Neural cell (in vitro differentiated cells): ENCODE data around the gene LIMCH1.

Experiments used
- EP300 ChIP-seq: fragments of 450-650 bp; conservative IDR thresholded peaks from 2 replicates; pipeline ENCODE4 v1.6.1; 2014; ENCODE audit warnings: antibody characterized with exemption, mild to moderate bottlenecking, moderate library complexity; ENCODE audit not compliant: poor library complexity, severe bottlenecking
- EZH2 ChIP-seq: fragments of 200-600, 300-800 bp; shearing (Covaris generic), sonication (generic); IDR thresholded peaks from 2 replicates; pipeline ENCODE4 v1.6.1; 2014; ENCODE audit warnings: antibody characterized with exemption, low read length, borderline replicate concordance, mild to moderate bottlenecking; ENCODE audit not compliant: insufficient read depth, poor library complexity, severe bottlenecking
- MXI1 ChIP-seq: fragments of 450-650 bp; conservative IDR thresholded peaks from 2 replicates; pipeline ENCODE4 v1.6.1; 2014; ENCODE audit warnings: antibody characterized with exemption, mild to moderate bottlenecking; ENCODE audit not compliant: poor library complexity, severe bottlenecking
- POLR2AphosphoS5 ChIP-seq: IDR thresholded peaks from 2 replicates; pipeline ENCODE4 v1.6.1; 2012
- RAD21 ChIP-seq: fragments of 450-650 bp; conservative IDR thresholded peaks from 2 replicates; pipeline ENCODE4 v1.6.1; 2014; ENCODE audit warnings: antibody characterized with exemption, mild to moderate bottlenecking, moderate library complexity
- SMC3 ChIP-seq: fragments of 450-650 bp; conservative IDR thresholded peaks from 2 replicates; pipeline ENCODE4 v1.6.1; 2014; ENCODE audit warnings: antibody characterized with exemption, mild to moderate bottlenecking, moderate library complexity; ENCODE audit not compliant: poor library complexity
- TAF1 ChIP-seq: IDR thresholded peaks from 2 replicates; pipeline ENCODE4 v1.6.1; 2012; ENCODE audit warnings: low read depth
- TF ChIP-seq, protein P1 (sequence below): fragments of 450-650 bp; IDR thresholded peaks from 2 replicates; pipeline ENCODE4 v1.5.1; 2014; ENCODE audit warnings: antibody characterized with exemption, mild to moderate bottlenecking, moderate library complexity; ENCODE audit not compliant: poor library complexity, severe bottlenecking
- TF ChIP-seq, protein P2 (sequence below): IDR thresholded peaks from 2 replicates; pipeline ENCODE4 v1.6.1; 2012; ENCODE audit warnings: borderline replicate concordance

DNA sequence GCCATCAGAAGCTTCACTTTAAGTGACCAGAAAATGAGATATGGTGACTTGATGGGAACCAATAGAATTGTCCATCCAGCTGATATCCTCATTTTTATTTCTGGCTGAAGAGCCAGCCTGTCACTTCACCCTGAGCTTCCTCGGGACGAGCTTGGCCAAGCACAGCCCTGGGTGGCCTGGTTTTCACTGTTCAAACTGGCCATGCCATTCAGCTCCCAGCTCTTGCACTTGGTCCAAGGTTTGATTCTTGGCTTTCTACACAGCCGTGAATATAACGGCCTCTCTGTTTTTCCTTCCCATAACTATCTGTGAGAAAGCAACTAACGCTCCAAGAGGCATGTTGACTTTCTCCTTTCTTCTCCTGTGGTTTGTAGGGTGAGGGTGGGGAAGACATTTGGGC, 71.9 kb downstream of the LIMCH1 start:
- TF ChIP-seq, protein P1, sequence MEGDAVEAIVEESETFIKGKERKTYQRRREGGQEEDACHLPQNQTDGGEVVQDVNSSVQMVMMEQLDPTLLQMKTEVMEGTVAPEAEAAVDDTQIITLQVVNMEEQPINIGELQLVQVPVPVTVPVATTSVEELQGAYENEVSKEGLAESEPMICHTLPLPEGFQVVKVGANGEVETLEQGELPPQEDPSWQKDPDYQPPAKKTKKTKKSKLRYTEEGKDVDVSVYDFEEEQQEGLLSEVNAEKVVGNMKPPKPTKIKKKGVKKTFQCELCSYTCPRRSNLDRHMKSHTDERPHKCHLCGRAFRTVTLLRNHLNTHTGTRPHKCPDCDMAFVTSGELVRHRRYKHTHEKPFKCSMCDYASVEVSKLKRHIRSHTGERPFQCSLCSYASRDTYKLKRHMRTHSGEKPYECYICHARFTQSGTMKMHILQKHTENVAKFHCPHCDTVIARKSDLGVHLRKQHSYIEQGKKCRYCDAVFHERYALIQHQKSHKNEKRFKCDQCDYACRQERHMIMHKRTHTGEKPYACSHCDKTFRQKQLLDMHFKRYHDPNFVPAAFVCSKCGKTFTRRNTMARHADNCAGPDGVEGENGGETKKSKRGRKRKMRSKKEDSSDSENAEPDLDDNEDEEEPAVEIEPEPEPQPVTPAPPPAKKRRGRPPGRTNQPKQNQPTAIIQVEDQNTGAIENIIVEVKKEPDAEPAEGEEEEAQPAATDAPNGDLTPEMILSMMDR: no peak
- TF ChIP-seq TAF1 (no peak), RAD21 (no peak), EZH2 (no peak), EP300 (no peak), MXI1 (no peak), SMC3 (no peak), POLR2AphosphoS5 (no peak)
- TF ChIP-seq, protein P2, sequence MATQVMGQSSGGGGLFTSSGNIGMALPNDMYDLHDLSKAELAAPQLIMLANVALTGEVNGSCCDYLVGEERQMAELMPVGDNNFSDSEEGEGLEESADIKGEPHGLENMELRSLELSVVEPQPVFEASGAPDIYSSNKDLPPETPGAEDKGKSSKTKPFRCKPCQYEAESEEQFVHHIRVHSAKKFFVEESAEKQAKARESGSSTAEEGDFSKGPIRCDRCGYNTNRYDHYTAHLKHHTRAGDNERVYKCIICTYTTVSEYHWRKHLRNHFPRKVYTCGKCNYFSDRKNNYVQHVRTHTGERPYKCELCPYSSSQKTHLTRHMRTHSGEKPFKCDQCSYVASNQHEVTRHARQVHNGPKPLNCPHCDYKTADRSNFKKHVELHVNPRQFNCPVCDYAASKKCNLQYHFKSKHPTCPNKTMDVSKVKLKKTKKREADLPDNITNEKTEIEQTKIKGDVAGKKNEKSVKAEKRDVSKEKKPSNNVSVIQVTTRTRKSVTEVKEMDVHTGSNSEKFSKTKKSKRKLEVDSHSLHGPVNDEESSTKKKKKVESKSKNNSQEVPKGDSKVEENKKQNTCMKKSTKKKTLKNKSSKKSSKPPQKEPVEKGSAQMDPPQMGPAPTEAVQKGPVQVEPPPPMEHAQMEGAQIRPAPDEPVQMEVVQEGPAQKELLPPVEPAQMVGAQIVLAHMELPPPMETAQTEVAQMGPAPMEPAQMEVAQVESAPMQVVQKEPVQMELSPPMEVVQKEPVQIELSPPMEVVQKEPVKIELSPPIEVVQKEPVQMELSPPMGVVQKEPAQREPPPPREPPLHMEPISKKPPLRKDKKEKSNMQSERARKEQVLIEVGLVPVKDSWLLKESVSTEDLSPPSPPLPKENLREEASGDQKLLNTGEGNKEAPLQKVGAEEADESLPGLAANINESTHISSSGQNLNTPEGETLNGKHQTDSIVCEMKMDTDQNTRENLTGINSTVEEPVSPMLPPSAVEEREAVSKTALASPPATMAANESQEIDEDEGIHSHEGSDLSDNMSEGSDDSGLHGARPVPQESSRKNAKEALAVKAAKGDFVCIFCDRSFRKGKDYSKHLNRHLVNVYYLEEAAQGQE: no peak
